Jurkat, Clone E6-1 (cell line): ENCODE measurements around the gene BID.

Source experiments
- DNase-seq: peaks from one replicate; pipeline ENCODE4 v3.0.0-alpha.2; 2011; ENCODE audit warnings: low read depth, low spot score
- H3K4me3 ChIP-seq: 2 replicates; pipeline ENCODE4 v1.5.1; 2011; ENCODE audit warnings: mild to moderate bottlenecking, low read length, control low read depth, moderate library complexity

The BID gene

DNA sequence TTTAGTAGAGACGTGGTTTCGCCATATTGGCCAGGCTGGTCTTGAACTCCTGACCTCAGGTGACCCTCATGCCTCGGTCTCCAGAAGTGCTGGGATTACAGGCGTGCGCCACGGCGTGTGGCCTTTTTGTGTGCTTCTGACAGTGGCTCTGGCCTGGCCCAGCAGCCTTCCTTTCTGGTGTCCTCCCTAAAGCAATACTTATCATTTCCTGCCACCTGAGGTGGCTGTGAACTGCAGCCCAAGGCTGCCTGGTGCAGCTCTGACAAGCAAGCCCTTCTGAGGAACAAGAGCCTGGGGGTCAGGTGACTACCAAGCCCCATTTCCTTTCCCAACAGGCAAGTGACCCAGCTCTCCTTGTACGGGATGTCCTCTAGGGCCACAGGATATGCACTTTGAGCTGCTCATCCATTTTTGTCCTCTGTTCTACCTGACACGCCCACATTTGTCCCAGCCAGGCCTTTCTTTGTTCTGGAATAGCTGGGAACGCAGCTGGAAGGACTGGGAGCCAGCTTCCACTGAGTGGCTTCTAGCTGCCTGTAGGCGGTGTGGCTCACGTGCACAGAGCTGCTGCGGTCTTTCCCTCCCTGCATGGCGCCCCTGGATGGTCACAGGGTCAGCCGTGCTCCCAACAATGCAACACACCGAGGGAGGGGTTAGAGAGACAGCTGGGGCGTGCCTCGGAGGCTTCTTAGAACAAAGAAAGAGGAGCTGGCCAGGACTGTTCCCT is 12.3 kb upstream of the BID start:
- peak; percentile 87 for DNase-seq
- H3K4me3 ChIP-seq: peak overlapping the region; percentile 7

DNA sequence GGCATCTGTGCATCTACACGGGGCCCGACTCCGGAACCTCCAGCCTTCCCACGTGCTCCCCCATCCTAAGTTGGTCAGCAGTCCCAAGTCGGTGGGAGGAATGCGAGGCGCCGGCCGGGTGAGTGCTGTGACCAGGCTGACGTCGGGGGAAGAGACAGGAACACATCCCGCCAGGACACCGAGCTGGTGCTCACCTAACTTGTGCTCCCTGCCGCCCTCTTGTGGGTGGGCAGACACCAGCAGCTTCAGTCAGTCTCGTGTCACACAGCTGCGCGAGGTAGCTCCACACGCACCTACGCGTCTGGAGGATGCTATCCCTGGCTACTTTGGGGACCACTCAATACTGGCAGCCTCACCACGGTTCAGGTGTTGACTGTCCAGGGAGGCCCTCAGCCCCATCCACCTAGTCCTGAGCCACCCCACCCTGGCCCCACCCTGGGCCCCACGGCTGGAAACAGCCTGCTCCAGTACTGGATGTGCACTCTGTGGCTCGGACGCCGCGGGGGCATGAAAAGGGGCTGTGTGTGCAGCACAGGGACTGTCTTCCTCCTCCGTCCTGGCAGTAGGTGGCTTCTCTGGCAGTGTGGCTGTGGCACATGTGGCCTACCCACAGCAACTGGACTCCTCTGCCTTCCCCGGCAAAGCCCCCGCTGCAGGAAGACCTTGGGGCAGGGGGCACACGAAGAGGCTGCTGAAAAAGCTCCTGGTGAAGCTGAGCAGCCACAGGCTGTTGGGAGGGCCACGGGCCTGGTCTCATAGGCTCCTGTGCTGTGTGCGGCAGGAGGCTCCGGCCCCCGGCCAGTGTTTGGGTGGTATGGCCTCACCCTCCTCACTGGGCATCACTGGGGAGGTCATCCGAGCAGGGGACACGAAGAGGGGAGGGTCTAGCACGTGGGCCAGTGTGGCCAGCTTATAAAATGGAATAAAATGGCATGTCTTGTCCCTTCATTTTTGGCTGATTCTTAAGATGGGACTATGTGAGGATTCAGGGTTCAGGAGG is 11.2 kb upstream of the BID start:
- H3K4me3 ChIP-seq: no peak overlapping the region
- DNase-seq: no peak

DNA sequence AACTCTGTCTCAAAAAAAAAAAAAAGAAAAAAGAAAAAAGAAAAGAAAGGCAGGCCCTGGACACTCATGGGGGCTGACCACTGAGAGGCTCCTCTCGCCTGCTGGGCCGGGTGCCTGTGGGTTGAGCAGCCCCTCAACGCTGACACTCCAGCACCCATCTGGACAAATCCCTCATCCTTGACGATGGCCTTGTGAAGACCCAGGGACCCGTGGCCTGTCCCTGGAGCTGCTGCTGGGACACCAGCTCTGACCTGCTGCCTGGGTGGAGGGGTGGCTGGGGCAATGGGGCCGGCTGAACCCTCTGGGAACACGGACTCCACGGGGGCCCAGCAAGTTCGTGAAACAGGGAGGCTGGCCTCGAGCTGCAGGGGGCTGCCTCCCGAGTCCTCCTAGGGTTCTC is 10.5 kb upstream of the BID start:
- DNase-seq: no peak
- H3K4me3 ChIP-seq: no peak overlapping the region

DNA sequence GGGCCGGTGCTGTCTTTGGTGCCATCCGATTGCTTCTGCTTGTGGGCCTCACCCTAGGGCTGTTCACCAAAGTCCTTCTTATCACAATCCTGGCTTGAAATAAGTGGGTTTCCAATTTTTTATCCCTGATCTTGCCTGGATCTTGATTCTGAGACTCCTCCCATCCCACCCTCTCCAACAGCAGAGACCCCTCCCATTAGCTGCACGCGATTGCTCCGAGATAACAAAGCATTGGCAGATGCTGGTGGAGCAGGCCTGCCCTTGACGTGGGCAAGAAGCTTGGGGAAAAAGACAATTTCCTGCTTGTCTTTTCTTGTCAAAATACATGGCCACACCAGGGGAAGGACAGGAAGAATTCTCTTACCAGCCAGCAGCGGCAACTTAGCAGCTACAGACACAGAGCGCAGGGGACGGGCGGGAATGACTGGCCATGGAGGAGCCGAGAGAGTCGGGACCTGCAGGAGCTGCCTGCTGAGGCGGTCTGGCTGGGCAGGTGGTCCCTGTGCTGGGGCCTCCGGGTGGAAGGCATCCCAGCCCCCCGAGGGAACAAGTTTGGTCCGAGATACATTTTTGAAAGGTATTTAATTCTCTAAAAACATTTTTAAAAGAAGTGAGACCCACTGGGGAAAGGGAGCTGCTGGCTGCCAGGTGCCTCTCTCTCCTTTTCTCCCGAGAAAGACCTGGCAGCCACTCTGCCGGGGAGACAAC is 9.7 kb upstream of the BID start:
- no peak for DNase-seq

DNA sequence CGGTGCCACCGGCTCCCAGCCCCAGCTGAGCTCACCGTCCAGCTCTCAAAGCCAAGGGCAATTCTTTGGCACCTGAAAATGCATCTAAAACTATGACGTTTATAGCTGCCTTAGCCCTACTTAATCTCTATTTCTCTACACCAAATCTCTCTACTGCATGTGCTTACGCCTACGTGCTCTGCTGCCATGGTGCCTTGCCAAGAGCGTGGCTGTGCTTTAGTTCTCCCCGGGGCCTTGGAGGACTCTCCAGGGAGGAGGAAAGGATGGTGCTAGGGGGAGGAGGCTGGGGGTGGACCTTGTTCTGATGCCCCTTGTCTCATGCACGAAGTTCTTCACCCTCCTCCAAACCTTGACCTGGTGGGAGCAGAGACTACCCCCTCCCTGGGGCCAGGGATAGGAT is 9.0 kb upstream of the BID start:
- H3K4me3 ChIP-seq: no peak overlapping the region
- no peak for DNase-seq

More for the DNA sequence above, 9.7 kb upstream of the BID start:
- no peak overlapping the region for H3K4me3 ChIP-seq

DNA sequence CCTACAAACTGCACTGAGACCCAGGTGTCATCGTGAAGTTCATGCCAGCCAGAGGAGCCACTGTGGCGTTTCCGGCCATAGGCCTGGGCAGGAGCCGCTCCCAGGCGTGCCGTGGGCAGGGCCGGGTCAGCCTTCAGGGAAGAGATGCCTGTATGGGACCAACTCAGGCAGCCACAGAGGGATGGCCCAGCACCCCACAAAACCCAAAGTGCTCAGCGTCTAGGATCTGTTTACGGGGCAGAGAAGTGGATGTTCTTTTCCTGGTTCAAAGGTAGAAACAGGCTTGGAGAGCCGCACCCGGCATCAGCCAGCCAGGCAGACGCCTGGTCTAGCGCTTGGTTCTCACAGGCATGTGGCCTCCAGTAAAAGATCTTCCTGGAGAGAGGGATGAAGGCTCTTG is 8.4 kb upstream of the BID start:
- no peak for DNase-seq
- H3K4me3 ChIP-seq: no peak overlapping the region

DNA sequence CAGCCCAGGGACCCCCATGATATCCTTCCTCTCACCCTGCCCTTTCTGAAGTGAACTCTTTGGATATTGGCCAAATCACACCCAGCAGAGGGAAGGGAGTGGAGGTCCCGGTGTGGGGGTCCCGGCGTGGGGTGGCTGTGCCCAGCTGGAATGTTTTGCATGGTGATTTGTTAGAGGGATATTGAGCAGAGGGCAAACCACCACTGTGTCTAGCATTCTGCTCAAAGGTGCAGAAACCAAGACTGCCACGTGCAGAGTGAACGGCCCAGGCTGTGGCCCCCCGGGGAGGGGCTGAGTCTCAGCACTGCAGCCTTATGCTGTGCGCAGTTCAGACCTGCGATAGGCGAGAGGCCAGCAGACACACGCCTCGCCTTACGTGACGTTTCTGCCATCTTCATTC is 7.9 kb upstream of the BID start:
- no peak for DNase-seq
- no peak overlapping the region for H3K4me3 ChIP-seq

DNA sequence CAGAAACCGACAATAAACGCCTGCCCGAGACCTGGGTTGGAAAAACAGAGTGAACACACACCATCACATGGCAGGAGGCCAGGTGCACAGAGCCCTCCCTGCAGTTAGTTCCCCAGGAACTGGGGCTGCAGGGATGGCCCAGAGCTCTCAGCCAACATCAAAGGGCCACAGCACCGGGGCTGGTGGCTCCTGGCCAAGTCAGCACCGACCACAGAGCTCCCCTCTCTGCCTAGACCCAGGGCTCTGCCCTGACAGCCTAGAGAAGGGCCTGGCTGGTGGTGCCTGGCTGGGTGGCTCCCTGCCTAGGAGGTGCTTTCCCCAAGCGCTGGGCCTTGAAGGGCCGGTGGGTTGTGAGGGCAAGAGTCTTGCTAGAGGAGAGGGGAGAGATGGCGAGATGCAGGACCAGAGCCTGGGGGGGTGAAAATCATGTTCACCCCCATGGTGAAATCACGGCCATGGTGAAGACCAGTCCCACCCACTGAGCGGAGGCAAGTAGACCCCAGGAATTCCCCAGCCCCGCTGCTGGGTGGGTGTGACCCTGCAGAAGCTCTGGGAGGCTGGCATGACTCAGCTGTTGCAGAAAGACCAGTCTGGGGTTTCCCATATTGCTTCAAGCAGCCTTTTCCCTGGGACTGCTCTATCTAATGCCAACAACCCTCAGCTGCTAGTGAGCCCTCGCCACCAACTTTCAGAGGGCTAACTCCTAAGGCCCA is 7.2 kb upstream of the BID start:
- peak; percentile 89 for DNase-seq

DNA sequence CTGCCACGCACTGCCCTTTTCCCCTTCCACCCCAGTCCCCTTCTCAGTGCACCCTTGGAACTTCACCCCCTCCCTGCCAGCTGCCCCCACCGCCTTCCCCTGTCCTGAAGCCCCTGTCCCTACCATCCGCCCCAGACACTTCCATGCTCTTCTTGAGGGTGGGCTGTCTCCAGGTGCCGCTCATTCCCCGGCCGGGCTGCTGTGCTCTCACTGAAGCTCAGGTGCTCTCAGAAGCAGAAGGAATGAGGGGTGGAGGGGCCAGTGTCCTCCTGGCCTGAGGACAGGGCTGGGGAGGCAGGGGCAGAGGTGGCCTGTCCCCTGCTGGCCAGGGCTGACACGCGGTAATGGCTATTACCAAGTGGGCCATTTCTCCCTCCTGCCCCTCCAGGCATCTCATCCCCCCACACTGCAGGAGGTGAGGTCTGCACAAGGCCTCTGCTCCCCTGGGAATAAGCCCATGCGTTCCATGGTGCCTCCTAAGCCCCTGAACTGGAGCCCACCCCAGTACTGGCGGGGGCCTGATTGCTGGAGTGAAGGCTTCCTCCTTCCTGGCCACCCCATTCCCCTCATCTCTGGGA is 6.6 kb upstream of the BID start:
- peak overlapping the region; percentile 99 for H3K4me3 ChIP-seq

More for the DNA sequence above, 7.2 kb upstream of the BID start:
- peak overlapping the region; percentile 99 for H3K4me3 ChIP-seq

DNA sequence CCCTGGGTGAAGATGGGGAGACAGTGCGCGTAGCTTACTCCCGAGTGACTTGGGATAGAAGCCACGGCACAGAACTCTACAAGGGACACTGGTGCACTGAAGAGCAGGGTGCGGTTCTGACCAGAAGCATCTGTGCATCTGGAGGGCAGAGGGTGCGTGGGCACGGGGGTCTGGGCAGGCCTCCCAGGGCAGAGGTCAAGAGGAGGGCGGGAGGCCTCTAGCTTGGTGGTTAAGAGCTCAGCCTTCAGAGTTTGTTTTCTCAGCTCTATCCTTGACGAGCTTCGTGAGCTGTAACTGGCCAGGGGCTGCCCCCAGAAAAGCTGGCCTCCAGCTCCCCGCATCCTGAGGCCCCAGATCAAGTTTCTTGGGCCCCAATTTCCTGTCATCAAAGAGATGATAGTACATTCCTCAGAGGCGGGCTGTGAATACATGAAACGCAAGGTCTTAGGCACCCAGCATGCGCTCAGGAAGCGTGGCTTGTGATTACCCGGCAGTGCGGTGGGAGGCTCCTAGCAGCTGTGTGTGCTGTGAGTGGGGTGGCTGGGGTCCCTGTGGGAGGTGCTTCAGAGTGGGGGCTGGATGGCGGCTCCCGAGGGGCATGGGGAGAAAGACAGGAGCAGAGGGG is 6.0 kb upstream of the BID start:
- peak; percentile 94 for DNase-seq
- H3K4me3 ChIP-seq: peak overlapping the region; percentile 99

More for the DNA sequence above, 6.6 kb upstream of the BID start:
- DNase-seq: no peak

DNA sequence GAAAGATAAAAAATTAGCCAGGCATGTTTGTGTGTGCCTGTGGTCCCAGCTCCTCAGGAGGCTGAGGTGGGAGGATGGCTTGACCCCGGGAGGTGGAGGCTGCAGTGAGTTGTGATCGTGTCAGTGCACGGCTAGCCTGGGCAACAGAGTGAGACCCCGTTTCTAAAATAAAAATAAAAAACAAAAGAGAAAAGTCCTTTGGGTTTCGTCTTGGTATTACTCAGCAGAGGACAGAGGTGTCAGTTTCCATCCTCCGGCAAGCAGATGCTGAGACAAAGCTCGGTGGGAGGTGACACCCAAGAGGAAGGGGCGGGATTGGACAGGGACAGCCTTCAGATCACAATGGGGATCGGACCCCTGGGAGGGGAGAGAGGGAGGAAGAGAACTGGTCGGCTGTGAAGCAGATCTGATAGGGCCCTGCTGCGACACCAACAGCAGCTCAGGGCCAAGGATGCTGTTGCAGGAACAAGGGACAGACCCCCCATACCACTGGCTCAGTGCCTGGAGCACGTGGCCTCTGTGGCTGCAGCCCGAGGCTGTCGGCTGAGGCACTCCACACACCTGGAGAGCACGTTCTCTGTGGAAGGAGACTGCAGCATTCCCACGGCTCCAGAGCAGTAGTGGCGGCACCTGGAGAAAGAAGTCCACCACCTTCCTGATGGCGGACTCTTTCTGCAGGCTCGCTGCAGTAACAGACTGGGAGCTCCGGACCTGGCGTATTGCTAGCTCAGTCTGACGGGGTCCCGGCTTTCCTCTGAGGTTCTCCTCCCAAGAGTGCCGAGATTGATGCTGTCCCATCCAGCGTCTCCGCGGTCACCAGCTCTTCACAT is 5.2 kb upstream of the BID start:
- peak; percentile 80 for DNase-seq
- H3K4me3 ChIP-seq: peak overlapping the region; percentile 99

DNA sequence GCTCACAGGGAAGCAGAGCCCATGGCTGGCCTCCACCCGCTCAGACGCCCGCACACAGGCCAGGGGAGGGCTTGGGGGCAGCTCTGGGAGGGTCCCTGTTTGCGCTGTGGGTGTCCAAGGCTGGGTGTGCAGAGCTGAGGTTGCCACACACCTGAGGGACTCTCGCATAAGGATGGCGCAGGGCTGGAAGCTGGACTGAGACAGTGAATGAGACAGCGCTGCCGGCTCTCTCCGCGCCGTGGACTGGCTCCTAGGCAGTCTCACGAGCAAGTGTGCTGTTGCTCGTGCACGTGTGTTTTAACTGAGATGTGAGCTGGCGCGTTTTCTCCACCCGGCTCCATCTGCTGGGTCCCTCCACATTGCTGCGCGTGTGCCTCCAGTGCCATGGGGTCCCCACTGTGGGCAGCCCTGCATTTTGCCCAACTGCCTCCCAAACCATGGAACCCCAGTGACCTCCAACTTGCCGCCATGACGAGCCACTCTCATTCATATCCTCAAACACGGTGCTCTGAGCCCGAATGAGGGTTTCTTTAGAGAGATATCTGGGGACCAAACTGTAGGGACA is 4.2 kb upstream of the BID start:
- H3K4me3 ChIP-seq: peak overlapping the region; percentile 99
- no peak for DNase-seq

DNA sequence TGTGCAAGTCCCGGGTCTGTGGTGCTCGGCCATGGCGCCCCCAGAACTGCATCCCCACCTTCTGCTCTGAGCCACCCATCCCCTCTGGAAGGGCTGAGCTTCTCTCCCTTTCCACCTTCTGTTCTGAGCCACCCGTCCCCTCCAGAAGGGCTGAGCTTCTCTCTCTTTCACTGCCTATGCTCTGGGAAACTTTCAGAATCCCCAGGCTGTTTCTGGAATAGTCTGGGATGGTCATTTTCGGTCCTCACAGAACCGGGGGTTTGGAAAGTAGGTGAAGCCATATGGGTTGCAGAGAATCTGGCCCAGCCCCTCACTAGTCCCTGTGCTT is 3.4 kb upstream of the BID start:
- H3K4me3 ChIP-seq: peak overlapping the region; percentile 99
- DNase-seq: no peak

DNA sequence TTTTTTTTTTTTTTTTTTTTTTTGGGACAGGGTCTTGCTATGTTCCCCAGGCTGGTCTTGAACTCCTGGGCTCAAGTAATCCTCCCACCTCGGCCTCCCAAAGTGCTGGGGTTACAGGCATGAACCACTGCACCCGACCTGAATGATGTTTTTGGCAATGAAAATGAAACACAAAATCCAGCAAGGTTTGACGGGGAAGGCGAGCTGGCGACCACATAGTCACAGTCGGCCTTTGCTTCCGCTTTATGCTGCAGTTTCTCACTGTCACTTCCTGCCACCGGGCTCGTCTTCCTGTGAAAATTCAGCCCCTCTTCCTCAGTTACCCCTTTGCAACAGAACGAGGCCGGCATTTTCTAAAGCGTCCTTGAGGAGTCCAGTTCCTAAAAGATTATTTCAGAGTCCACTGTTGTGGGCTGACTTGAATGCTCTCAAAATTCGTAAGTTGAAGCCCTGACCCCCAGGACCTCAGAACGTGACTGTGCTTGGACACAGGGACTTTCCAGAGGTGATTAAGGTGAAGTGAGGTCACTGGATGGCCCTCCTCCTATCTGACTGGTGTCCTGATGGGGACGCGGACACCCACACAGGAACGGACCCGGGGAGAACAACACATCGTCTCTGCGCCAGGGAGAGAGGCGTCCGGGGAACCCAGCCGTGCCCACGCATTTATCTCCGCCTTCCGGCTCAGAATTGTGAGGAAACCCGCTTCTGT is 2.9 kb upstream of the BID start:
- peak overlapping the region; percentile 99 for H3K4me3 ChIP-seq
- DNase-seq: peak; percentile 85

DNA sequence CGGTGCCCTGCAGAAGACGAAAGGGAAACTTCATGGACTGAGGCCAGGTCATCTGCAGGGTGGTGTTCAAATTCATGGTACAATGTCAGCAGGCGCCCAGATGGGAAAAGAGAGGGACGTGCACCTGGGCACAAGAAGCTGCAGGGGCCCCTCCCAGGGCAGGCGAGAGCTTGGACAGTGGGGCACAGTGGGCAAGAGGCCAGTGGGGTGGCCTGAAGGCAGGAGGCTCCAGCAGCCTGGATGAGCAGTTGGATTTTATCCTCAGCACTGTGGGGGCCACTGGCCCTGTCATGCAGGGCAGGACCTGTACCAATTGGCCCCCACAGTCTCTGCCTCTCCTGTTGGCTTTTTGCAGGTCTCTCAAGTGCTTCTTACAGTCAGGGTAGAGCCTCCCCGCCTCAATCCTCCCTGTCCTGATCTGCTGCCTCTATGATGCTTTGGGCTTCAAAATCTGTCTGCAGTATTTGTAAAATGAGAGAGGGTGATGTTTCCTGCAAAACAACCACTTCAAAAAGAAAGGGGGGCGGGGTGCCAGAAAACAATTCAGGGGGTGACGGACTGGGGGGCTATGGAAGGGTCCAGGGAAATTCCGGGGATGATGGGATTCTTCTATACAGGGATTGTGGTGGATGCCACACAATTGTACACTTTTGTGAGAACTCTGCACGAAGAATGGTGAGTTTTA is 1.7 kb upstream of the BID start:
- DNase-seq: no peak
- H3K4me3 ChIP-seq: 0 out of 2 replicates have a peak overlapping the region, but pooled peaks have one; percentile 2
